HepG2 (cell line): ENCODE data around the gene MICAL1. TPM values are rescaled to one million over a fixed set of nuclear protein-coding genes. Genes with fewer than 3 reads are reported as not detected.

Experiments used
- ATAC-seq: fragments of 200-7000 bp; cut with Tn5 transposase; 3 replicates; pipeline ENCODE4 v1.9.1; 2020; ENCODE audit warnings: mild to moderate bottlenecking, moderate library complexity
- BruUV-seq: library from RNA; stranded (reverse); fragments of 400-500 nt; replicated peaks from 2 replicates; lab custom pipeline; 2021; lab: Mats Ljungman, UMichigan
- CTCF ChIA-PET: fragments of 300-600 bp; formaldehyde crosslinking; extraction: SDS; loops from one replicate; lab custom pipeline; 2021; ENCODE audit warnings: low total read pairs, inconsistent platforms, low intra/inter-chr PET ratio; lab: Yijun Ruan, JAX
- POLR2A ChIA-PET: fragments of 350-600 bp; sonication (Branson Sonifier 250); formaldehyde crosslinking; loops from one replicate; lab custom pipeline; 2020; ENCODE audit warnings: antibody characterized with exemption, inconsistent platforms; lab: Yijun Ruan, JAX
- DNase-seq: peaks from one replicate; pipeline ENCODE4 v3.0.0-alpha.2; 2015; ENCODE audit warnings: low spot score
- FAIRE-seq: peaks from 3 replicates; lab custom pipeline; 2011; peaks lifted over from hg19 to GRCh38; lab: Jason Lieb, UNC
- H2AFZ ChIP-seq: one replicate; pipeline ENCODE4 v1.6.1; 2011; ENCODE audit warnings: low read length, inconsistent platforms
- H3K27ac ChIP-seq: fragments of 300-600 bp; 3 replicates; pipeline ENCODE4 v1.8.0; 2011; ENCODE audit warnings: mixed run types, mild to moderate bottlenecking, mixed read lengths, low read length, inconsistent platforms; ENCODE audit not compliant: insufficient read depth; ENCODE audit errors: extremely low read length
- H3K27me3 ChIP-seq, 2 experiments: fragments of 200-600 bp in 1 of 2; 2 replicates in 1 of 2; 3 replicates in 1 of 2; pipeline versions ENCODE4 v1.6.0 to v1.8.0; 2011; ENCODE audit warnings: low read length in 2 of 2, mild to moderate bottlenecking in 2 of 2, moderate library complexity in 2 of 2, inconsistent platforms in 1 of 2; ENCODE audit not compliant: insufficient read depth in 2 of 2, control insufficient read depth in 1 of 2
- H3K36me3 ChIP-seq, 2 experiments: fragments of 200-600 bp in 1 of 2; replicated peaks in 1 of 2; 2 replicates in 1 of 2; 3 replicates in 1 of 2; pipeline versions ENCODE4 v1.5.1 to v1.8.0; 2011; ENCODE audit warnings: low read length in 2 of 2, inconsistent platforms in 1 of 2; ENCODE audit not compliant: insufficient read depth in 2 of 2, control insufficient read depth in 1 of 2
- H3K4me1 ChIP-seq: 2 replicates; pipeline ENCODE4 v1.5.1; 2012; ENCODE audit warnings: low read length, inconsistent platforms; ENCODE audit not compliant: insufficient read depth
- H3K4me2 ChIP-seq: 2 replicates; pipeline ENCODE4 v1.6.0; 2011; ENCODE audit warnings: low read depth, low read length, inconsistent platforms
- H3K4me3 ChIP-seq, 3 experiments: fragments of 200-600 bp in 1 of 3; sonication (generic), shearing (Covaris generic) in 1 of 3; replicated peaks in 1 of 3; 2 replicates each; pipeline ENCODE4 v1.5.1; 2011 to 2016; ENCODE audit warnings: low read length in 3 of 3, inconsistent platforms in 2 of 3, low read depth in 2 of 3, mild to moderate bottlenecking in 2 of 3, control low read depth in 1 of 3, mixed read lengths in 1 of 3; ENCODE audit not compliant: insufficient read depth in 1 of 3
- H3K79me2 ChIP-seq: one replicate; pipeline ENCODE4 v1.6.1; 2011; ENCODE audit warnings: low read length, inconsistent platforms; ENCODE audit not compliant: insufficient read depth
- H3K9ac ChIP-seq: 2 replicates; pipeline ENCODE4 v1.6.0; 2011; ENCODE audit warnings: mild to moderate bottlenecking, low read depth, low read length, inconsistent platforms; ENCODE audit not compliant: insufficient read depth
- H3K9me3 ChIP-seq: 2 replicates; pipeline ENCODE4 v1.5.1; 2012; ENCODE audit warnings: mild to moderate bottlenecking, low read length
- H4K20me1 ChIP-seq: 2 replicates; pipeline ENCODE4 v1.6.0; 2011; ENCODE audit warnings: inconsistent platforms, mild to moderate bottlenecking, low read length, moderate library complexity; ENCODE audit not compliant: insufficient read depth
- CREB3 ChIP-seq: sonication (generic); formaldehyde crosslinking; IDR thresholded peaks from 2 replicates; pipeline ENCODE4 v1.5.0; 2020; ENCODE audit warnings: missing genetic modification reagents
- MIER2 ChIP-seq: IDR thresholded peaks from 2 replicates; pipeline ENCODE4 v1.6.1; 2016; ENCODE audit warnings: missing biosample characterization, missing genetic modification reagents
- POGZ ChIP-seq: sonication (generic); formaldehyde crosslinking; IDR thresholded peaks from 2 replicates; pipeline ENCODE4 v1.4.0; 2020; ENCODE audit warnings: mild to moderate bottlenecking, missing genetic modification reagents
- POLR2A ChIP-seq, 2 experiments: IDR thresholded peaks; 2 replicates each; pipeline ENCODE4 v1.6.1; 2011; ENCODE audit warnings: low read depth in 2 of 2, low read length in 2 of 2, mild to moderate bottlenecking in 1 of 2, moderate library complexity in 1 of 2; ENCODE audit not compliant: insufficient read depth in 1 of 2
- ZBTB46 ChIP-seq: sonication (generic); formaldehyde crosslinking; IDR thresholded peaks from 2 replicates; pipeline ENCODE4 v1.4.0; 2020; ENCODE audit warnings: mild to moderate bottlenecking, missing genetic modification reagents, borderline replicate concordance
- ZFAT ChIP-seq: sonication (generic); formaldehyde crosslinking; conservative IDR thresholded peaks from 2 replicates; pipeline ENCODE4 v1.8.1; 2023; ENCODE audit warnings: missing genetic modification reagents, inconsistent platforms
- ZNF256 ChIP-seq: sonication (generic); formaldehyde crosslinking; conservative IDR thresholded peaks from 2 replicates; pipeline ENCODE4 v1.4.0; 2020; ENCODE audit warnings: missing genetic modification reagents
- ZNF614 ChIP-seq: IDR thresholded peaks from 2 replicates; pipeline ENCODE4 v1.6.1; 2018; ENCODE audit warnings: missing biosample characterization, missing genetic modification reagents, inconsistent platforms, borderline replicate concordance
- ZNF782 ChIP-seq: sonication (generic); formaldehyde crosslinking; IDR thresholded peaks from 2 replicates; pipeline ENCODE4 v1.4.0; 2020; ENCODE audit warnings: missing genetic modification reagents, mild to moderate bottlenecking, borderline replicate concordance
- ZNF788 ChIP-seq: sonication (generic); formaldehyde crosslinking; IDR thresholded peaks from 2 replicates; pipeline ENCODE4 v1.5.0; 2020; ENCODE audit warnings: mild to moderate bottlenecking, missing genetic modification reagents, borderline replicate concordance
- ZNF83 ChIP-seq: sonication (generic); formaldehyde crosslinking; IDR thresholded peaks from 2 replicates; pipeline ENCODE4 v1.4.0; 2020; ENCODE audit warnings: missing genetic modification reagents, mild to moderate bottlenecking, borderline replicate concordance
- ZSCAN21 ChIP-seq: sonication (generic); formaldehyde crosslinking; IDR thresholded peaks from 2 replicates; pipeline ENCODE4 v1.8.0; 2022; ENCODE audit warnings: mild to moderate bottlenecking, missing genetic modification reagents, moderate library complexity, borderline replicate concordance
- ZSCAN22 ChIP-seq: sonication (generic); formaldehyde crosslinking; IDR thresholded peaks from 2 replicates; pipeline ENCODE4 v1.4.0; 2020; ENCODE audit warnings: mild to moderate bottlenecking, missing genetic modification reagents
- WGBS: methylation state at CpG from one replicate; pipeline ENCODE4 v1.1.6; 2017; ENCODE audit warnings: low lambda C conversion rate; 5-methylcytosine and 5-hydroxymethylcytosine counted together
- in situ Hi-C: cut with HindIII; loops from 2 replicates; pipeline ENCODE4 v1.10.0; 2017; ENCODE audit warnings: low pct_unique_long_range_greater_than_20kb; ENCODE audit not compliant: extremely low pct_ligation_motif_present
- intact Hi-C: fragments of 100-400 bp; cut with micrococcal nuclease; formaldehyde crosslinking; loops from one replicate; pipeline ENCODE4 v1.10.0; 2022; ENCODE audit not compliant: unreplicated experiment
- polyA plus RNA-seq, 8 experiments: library from polyadenylated mRNA; depleted of rRNA in 3 of 8; stranded (reverse) in 7 of 8; unstranded in 1 of 8; fragments of >200 nt; fragmentation: Illumina TruSeq in 4 of 8; extraction: Trizol in 4 of 8; gene quantifications; 2 replicates each; pipeline versions ENCODE4 v1.2.1 to v1.2.3, GENCODE V29; 2011 to 2016; ENCODE audit warnings: low read depth in 4 of 8, missing spikeins in 1 of 8, mixed read lengths in 1 of 8; ENCODE audit not compliant: insufficient read depth in 1 of 8
- total RNA-seq, 5 experiments: library from RNA; depleted of rRNA; stranded (reverse); fragments of >200 nt; fragmentation: Illumina TruSeq; extraction: Trizol; gene quantifications; 2 replicates each; pipeline ENCODE4 v1.2.3, GENCODE V29; 2016; ENCODE audit warnings: low read depth in 1 of 5

The MICAL1 gene
- total and polyA plus RNA-seq, 2 of the 13 experiments (the other 11 are each of a cell fraction or from before 2014, with no cell fraction given), result 6.9 to 39.0 TPM

GRCh38 chr6:109442393-109442924 lies 13.1 kb downstream of the MICAL1 start:
- CTCF ChIA-PET, result no interaction called here
- DNase-seq (no peak), ATAC-seq (no peak), FAIRE-seq (no peak)
- 96% methylated on average over 6 of the region's 6 CpGs for WGBS
- Histone ChIP-seq H3K27me3 (no peaks in the 10 kb centered on the region; a peak in 1 of 5 replicates), H2AFZ (no peak overlapping the region), H4K20me1 (no peaks in the 10 kb centered on the region), H3K79me2 (peaks cover 9% of the 10 kb centered on the region), H3K4me3 (no peak overlapping the region), H3K36me3 (peaks cover 2 to 10% of the 10 kb centered on the region in 2 experiments; a peak in 3 of 5 replicates), H3K9ac (no peak overlapping the region), H3K4me2 (peak overlapping the region; percentile 93; the same call in 1 of the 2 replicates), H3K9me3 (no peaks in the 10 kb centered on the region), H3K4me1 (peaks cover 25% of the 10 kb centered on the region), H3K27ac (no peak overlapping the region)
- in situ Hi-C loops (loop anchor here (5.0 kb wide), 1 partner anchor 60 kb away; the partner anchor contains the start of gene CD164), intact Hi-C loops (no loop called here)
- no TSS peak for BruUV-seq
- no peak for TF ChIP-seq ZFAT
- POLR2A ChIA-PET, result interaction anchor here (1.4 to 3.8 kb wide), 4 partner anchors 12 to 60 kb away, joined by 3 to 29 read pairs (median 13); partner anchors contain the start of genes CD164 and MICAL1

- in situ Hi-C loops, result loop anchor here (5.0 kb wide), 1 partner anchor 59 kb away; the partner anchor contains the start of gene CD164
- BruUV-seq, result TSS peak; percentile 42
- ATAC-seq (peak; percentile 76), DNase-seq (peak; percentile 40), FAIRE-seq (no peak)
- H4K20me1 ChIP-seq, result no peaks in the 10 kb centered on the region
- peak overlapping the region; percentile 80 for H3K27ac ChIP-seq
- peaks cover 25% of the 10 kb centered on the region for H3K4me1 ChIP-seq
- H3K36me3 ChIP-seq, result peaks cover 2 to 10% of the 10 kb centered on the region in 2 experiments; a peak in 2 of 5 replicates
- CTCF ChIA-PET, result no interaction called here
- peak overlapping the region; percentile 84 for H2AFZ ChIP-seq
- peak overlapping the region; percentile 96 for H3K9ac ChIP-seq
- peak overlapping the region; percentile 92 to 100 (median 94) for H3K4me3 ChIP-seq
- intact Hi-C loops, result loop anchor here (1.0 to 2.0 kb wide), 3 partner anchors 14 to 58 kb away; partner anchors contain the start of genes CD164 and MICAL1
- WGBS, result 0% methylated on average over 16 of the region's 31 CpGs
- no peaks in the 10 kb centered on the region for H3K9me3 ChIP-seq
- POLR2A ChIA-PET, result interaction anchor here (1.0 to 3.8 kb wide), 7 partner anchors 9 to 58 kb away, joined by 3 to 29 read pairs (median 3); partner anchors contain the start of genes CD164 and MICAL1
- peak overlapping the region; percentile 93 for H3K4me2 ChIP-seq
- H3K27me3 ChIP-seq, result no peaks in the 10 kb centered on the region; a peak in 1 of 5 replicates
- H3K79me2 ChIP-seq, result peaks cover 9% of the 10 kb centered on the region
- TF ChIP-seq ZNF83 (peak; percentile 2; the same call in 1 of the 2 replicates), ZSCAN22 (CRISPR knock-in tag) (no peak), ZNF256 (CRISPR knock-in tag) (peak; percentile 23; the same call in 1 of the 2 replicates), CREB3 (CRISPR knock-in tag) (no peak), POLR2A (IDR thresholded peaks at IDR 0.05; ENCODE audit: insufficient read depth in 1 of 2, low read depth in 2 of 2, low read length in 2 of 2) (peak in 1 of 2 experiments; percentile 10; a peak in 1 of 4 replicates), ZNF614 (CRISPR knock-in tag) (peak; percentile 16; the same call in 1 of the 2 replicates), MIER2 (CRISPR knock-in tag) (0 out of 2 replicates have a peak, but pooled peaks have one; percentile 17), ZSCAN21 (CRISPR knock-in tag) (no peak), ZNF788 (CRISPR knock-in tag) (0 out of 2 replicates have a peak, but pooled peaks have one; percentile 11), POGZ (CRISPR knock-in tag) (no peak), ZNF782 (CRISPR knock-in tag) (peak; percentile 87; the same call in 1 of the 2 replicates), ZBTB46 (CRISPR knock-in tag) (0 out of 2 replicates have a peak, but pooled peaks have one; percentile 72)
These were observed 14.3 kb downstream of the MICAL1 start for GRCh38 chr6:109441069-109441816.
